Measurements from ENCODE around the gene GSK3A. TPM values are rescaled to one million over a fixed set of nuclear protein-coding genes. Genes with fewer than 3 reads are reported as not detected.

Gene GSK3A
- total and polyA plus RNA-seq, 2 of the 8 experiments (the other 6 are each of a cell fraction or from before 2014, with no cell fraction given), result 55.3 to 84.0 TPM

- TF ChIP-seq SIX5 (IDR thresholded peaks at IDR 0.05; ENCODE audit: low read depth, low read length) (no peak), YY1 (IDR thresholded peaks at IDR 0.05; ENCODE audit: low read depth, low read length) (no peak), RNF2 (IDR thresholded peaks at IDR 0.05; ENCODE audit: borderline replicate concordance, low read depth, low read length, missing control alignments, poor library complexity, severe bottlenecking) (no peak), PHF8 (conservative IDR thresholded peaks at IDR 0.05; ENCODE audit: low read depth, low read length) (no peak), ATF2 (IDR thresholded peaks at IDR 0.05; ENCODE audit: low read length) (no peak)
Measured at GRCh38 chr19:42250183-42250665, 7.8 kb upstream of the GSK3A start (continued).
